Umbilical cord (tissue), 2 donors: Measurements from ENCODE around the gene DYDC2. TPM values are rescaled to one million over a fixed set of nuclear protein-coding genes. Genes with fewer than 3 reads are reported as not detected.
"Not testable (repeated sequence)": the region's sequence is repeated elsewhere in the genome, so short reads cannot be mapped to it uniquely, and the experiment has no call there.

ENCODE experiments used
- DNase-seq: peaks from one replicate; pipeline ENCODE4 v3.0.0-alpha.2; 2015; ENCODE audit warnings: low spot score
- total RNA-seq: library from RNA; depleted of rRNA; stranded (reverse); fragments of >200 nt; gene quantifications from one replicate; pipeline ENCODE4 v1.2.3, GENCODE V29; 2014; ENCODE audit warnings: low replicate concordance; ENCODE audit not compliant: insufficient read depth

Gene DYDC2
- total RNA-seq, 1 donor from 2014 or later, result 1.4 TPM

- DNase-seq, result peak; percentile 86
Measured at GRCh38 chr10:80413271-80413996, 56.9 kb downstream of the DYDC2 start.

DNA sequence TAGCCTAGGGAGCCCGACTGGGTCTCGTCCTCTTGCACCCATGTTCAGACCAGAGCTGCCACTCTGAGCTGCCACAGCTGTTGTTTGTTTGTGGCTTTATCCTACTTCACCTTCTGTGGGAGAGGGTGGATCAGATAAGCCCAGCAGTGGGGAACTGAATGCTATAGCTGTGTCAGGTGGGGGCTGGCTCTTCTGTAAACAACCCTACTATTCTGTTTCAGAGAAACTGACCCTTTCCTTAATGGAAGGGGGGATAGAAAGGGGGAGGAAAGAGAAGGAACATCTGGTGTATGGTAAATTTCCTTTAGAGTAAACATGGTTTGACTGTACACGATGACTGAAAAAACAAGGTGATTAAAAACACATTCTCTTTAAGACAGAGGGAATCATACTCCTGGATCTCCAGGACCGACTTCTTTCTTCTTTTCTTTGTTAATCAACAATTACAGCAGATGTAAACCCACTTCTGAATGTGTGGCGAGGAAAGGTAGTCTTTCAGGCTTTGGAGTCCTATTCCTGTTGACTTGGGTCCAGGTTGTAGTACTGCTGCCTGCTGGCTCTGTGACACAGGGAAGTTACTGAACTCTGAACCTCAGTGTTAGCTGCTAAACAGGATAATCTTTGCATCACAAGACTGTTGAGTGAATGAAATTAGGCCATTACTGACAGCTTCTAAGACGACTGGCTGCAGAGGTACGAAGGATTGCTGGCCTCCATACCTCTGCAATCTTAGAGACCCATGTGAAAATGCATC lies 57.7 kb downstream of the DYDC2 start:
- no peak for DNase-seq

DNA sequence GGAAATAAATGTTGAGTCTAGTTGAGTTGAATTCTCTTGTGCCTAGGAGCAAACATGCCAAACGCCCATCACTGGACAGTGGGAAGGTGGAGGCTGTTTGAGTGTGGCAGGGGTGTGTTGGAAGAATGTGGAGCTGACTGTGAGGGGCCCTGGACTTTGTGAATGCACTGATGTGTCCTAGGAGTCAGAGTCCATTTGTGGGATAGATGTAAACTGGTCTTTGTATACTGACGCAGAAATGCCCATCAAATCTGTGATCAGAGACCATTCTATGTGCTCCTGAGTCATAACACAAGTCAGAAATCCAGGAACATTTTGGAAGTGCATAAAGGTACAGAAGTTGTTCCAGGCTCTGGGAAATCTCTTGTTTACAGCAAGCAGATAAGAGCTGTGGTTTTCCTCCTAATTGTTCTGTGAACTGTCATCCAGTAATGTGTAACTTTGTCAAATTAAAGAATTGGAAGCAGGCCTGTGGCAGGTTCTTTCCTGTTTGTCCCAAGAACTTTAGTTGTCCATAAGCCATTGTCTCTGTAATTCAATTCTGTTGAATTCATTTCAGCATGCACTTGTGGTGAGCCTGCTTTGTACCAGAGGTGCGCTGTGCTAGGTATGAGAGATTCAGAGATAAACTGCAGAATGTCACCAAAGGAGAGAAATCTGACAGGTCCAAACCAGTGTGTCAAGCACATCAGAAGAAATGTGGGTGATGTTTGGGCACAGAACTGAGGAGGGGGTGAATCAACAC lies 59.3 kb downstream of the DYDC2 start:
- DNase-seq, result no peak

DNA sequence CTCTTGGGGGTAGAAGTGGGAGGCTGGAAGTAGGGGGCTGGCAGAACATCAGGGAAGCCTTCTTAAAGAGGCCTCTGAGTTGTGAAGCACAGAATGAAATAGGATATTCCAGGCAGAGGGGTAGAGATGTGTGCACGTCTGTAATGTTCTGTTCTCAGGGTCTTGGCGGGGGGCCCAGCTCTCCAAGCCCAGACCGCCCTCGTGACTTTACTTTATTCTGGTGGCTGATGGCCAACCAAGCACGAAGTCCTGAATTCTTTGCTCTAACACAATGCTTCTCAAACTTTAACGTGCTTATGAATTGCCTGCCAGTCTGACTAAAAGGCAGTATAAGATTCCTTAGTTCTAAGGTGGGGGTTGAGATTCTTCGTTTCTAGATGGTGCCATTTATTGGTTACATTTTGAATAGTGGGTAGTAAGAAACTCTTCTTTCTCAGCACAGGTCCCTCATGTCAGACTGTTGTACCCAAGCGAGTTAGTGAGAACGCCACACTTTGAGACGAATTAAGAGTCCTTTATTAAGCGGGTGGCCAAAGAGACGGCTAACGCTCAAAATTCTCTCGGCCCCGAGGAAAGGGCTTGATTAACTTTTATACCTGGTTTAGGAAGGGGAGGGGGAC lies 60.0 kb downstream of the DYDC2 start:
- peak; percentile 84 for DNase-seq

GRCh38 chr10:80417256-80417655 lies 60.7 kb downstream of the DYDC2 start:
- DNase-seq, result not testable (repeated sequence)

Other genes with a start within 250 kb of the DYDC2 start
- gene PLAC9, start 224.1 kb upstream of the DYDC2 start, total RNA-seq, result 169 TPM
- gene ANXA11, start 151.2 kb upstream of the DYDC2 start, total RNA-seq, result 65.0 TPM
- gene MAT1A, start 67.1 kb upstream of the DYDC2 start, total RNA-seq, result 1.2 TPM
- gene DYDC1, start within 50 bp of the DYDC2 start, total RNA-seq, result not detected
- 26.5 TPM for gene PRXL2A, start 51.8 kb downstream of the DYDC2 start, total RNA-seq
- 32.7 TPM for gene TSPAN14, start 97.5 kb downstream of the DYDC2 start, total RNA-seq
- 1.9 TPM for gene SH2D4B, start 181.1 kb downstream of the DYDC2 start, total RNA-seq